Hair follicle dermal papilla cell (primary cell): ENCODE data around the gene CFAP44. TPM values are rescaled to one million over a fixed set of nuclear protein-coding genes. Genes with fewer than 3 reads are reported as not detected.

Experiments used
- small RNA-seq: library from RNA; depleted of rRNA; stranded (forward); fragments of <200 nt; gene quantifications from one replicate; pipeline ENCODE3, GENCODE V24; 2012
- total RNA-seq: library from RNA; depleted of rRNA; stranded (reverse); fragments of >200 nt; gene quantifications from 2 replicates; pipeline ENCODE4 v1.2.3, GENCODE V29; 2012

Gene CFAP44
- 3.0 and 5.4 TPM in 2 replicates for total RNA-seq

GRCh38 chr3:113441051-113441770 is at the start of gene CFAP44:
Gene CFAP44 (minus strand): TSS chr3:113441493. CDS start chr3:113433664, 7,829 bp downstream.

Small RNA genes lying within 50 kb of the gene (small RNA-seq; reads per million reads assigned to genes)
- gene MIR8076 = not detected

Other genes with a start within 250 kb of the CFAP44 start
- gene BOC, start 229.9 kb downstream of the CFAP44 start, total RNA-seq = 60.7 and 67.2 TPM in 2 replicates
- 12.8 and 17.5 TPM in 2 replicates for gene SPICE1, start 73.7 kb upstream of the CFAP44 start, total RNA-seq
- not detected in 2 replicates for gene SIDT1, start 91.1 kb upstream of the CFAP44 start, total RNA-seq